GM19193 (cell line): ENCODE results near the gene TUBA4B.

Source experiments
- POLR2A ChIP-seq: IDR thresholded peaks from 4 replicates; pipeline ENCODE4 v1.6.1; 2011; ENCODE audit not compliant: insufficient read depth, insufficient read length; ENCODE audit errors: extremely low read depth

TUBA4B gene

GRCh38 chr2:219298759-219299371, 45.8 kb downstream of the TUBA4B start:
- TF ChIP-seq POLR2A = no peak

DNA sequence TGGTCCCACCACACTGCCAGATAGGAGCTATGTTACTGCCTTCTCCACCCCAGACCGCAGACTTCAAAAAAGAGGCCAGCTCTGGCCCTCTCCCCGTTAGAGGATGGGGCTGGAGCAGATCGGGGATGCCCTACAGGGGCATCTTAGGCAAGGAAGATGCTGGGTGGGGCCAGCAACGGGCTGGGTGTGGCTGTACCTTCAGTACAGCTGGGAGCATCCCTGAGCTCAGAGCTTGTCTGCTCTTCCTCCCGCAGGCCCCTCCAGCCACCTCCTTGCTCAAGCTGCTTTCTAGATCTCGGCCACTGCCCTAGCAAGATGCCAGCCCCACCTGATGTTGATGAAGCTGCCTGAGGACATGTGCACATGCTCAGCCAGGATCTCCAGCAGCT, 46.3 kb downstream of the TUBA4B start:
- no peak for TF ChIP-seq POLR2A

DNA sequence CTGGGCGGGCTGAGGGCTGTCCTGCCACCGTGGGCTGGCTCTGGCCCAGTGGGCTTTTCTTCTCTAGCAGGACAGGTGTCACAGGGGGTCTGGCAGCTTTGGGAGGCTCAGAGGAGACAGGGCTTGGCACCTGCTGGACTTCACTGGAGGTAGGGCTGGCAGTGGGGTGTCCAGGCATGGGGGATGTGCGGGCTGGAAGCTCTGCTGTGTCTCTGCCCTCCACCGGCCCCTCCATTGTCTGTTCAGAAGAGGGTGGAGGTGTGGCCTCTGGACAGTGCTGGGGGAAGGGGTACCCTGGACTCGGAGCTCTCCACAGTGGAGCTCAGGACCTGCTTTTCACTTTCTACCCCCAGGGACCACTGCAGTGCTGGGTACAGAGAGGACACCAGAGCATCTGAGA, 47.0 kb downstream of the TUBA4B start:
- no peak for TF ChIP-seq POLR2A

GRCh38 chr2:219302412-219302968, 49.4 kb downstream of the TUBA4B start:
- no peak for TF ChIP-seq POLR2A

GRCh38 chr2:219304223-219304622, 51.2 kb downstream of the TUBA4B start:
- no peak for TF ChIP-seq POLR2A

GRCh38 chr2:219306047-219306446, 53.0 kb downstream of the TUBA4B start:
- no peak for TF ChIP-seq POLR2A

GRCh38 chr2:219308142-219309101, 55.4 kb downstream of the TUBA4B start:
- TF ChIP-seq POLR2A = no peak

GRCh38 chr2:219309278-219309677, 56.2 kb downstream of the TUBA4B start, which contains the start of gene PTPRN:
Gene PTPRN, minus strand, starts transcription at chr2:219309401. Its CDS starts 69 bp downstream, at chr2:219309332.
- TF ChIP-seq POLR2A = no peak

DNA sequence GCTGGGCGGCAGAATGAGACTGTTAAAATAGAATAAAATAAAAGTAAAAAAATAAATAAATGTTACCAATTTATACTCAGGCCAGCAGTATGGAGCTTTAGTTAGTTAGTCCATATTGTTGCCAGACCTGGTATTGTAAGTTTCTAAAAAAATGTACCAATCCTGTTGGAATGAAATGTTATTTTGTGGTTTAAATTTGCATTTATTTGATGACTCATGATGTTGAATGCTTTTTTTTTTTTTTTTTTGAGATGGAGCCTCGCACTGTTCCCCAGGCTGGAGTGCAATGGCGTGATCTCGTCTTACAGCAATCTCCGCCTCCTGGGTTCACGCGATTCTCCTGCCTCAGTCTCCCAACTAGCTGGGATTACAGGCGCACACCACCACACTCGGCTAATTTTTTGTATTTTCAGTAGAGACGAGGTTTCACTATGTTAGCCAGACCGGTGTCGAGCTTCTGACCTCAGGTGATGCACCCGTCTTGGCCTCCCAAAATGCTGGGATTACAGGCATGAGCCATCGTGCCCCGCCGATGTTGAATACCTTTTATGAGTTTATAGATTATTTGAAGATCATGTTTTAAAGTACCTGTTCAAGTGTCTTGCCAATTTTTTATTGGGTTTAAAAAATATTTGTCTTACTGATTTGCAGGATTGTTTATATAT, 61.9 kb downstream of the TUBA4B start:
- no peak for TF ChIP-seq POLR2A
